NT2/D1 (cell line): ENCODE data around the gene MEF2C.

Experiments
- DNase-seq: peaks from one replicate; pipeline ENCODE4 v3.0.0-alpha.2; 2011; ENCODE audit warnings: low read depth, low spot score
- H3K27me3 ChIP-seq: 2 replicates; pipeline ENCODE4 v1.6.0; 2011; ENCODE audit warnings: mild to moderate bottlenecking; ENCODE audit not compliant: insufficient read length, insufficient read depth
- H3K36me3 ChIP-seq: 2 replicates; pipeline ENCODE4 v1.6.1; 2011; ENCODE audit warnings: mild to moderate bottlenecking, low read length, mixed read lengths; ENCODE audit not compliant: insufficient read depth, insufficient read length
- H3K4me1 ChIP-seq: 2 replicates; pipeline ENCODE4 v1.5.1; 2011; ENCODE audit not compliant: insufficient read depth, insufficient read length
- H3K4me3 ChIP-seq: 2 replicates; pipeline ENCODE4 v1.5.1; 2011; ENCODE audit warnings: low read depth; ENCODE audit not compliant: insufficient read length
- H3K9ac ChIP-seq: 2 replicates; pipeline ENCODE4 v1.6.0; 2011; ENCODE audit warnings: low read depth; ENCODE audit not compliant: insufficient read length
- H3K9me3 ChIP-seq: 2 replicates; pipeline ENCODE4 v1.5.1; 2011; ENCODE audit warnings: mild to moderate bottlenecking, low read length; ENCODE audit not compliant: insufficient read depth
- SUZ12 ChIP-seq: IDR thresholded peaks from 2 replicates; pipeline ENCODE4 v1.6.1; 2011; ENCODE audit not compliant: insufficient read length, insufficient read depth; ENCODE audit errors: extremely low read depth
- YY1 ChIP-seq: IDR thresholded peaks from 2 replicates; pipeline ENCODE4 v1.6.1; 2011; ENCODE audit not compliant: insufficient read length, insufficient read depth
- ZNF274 ChIP-seq: IDR thresholded peaks from 2 replicates; pipeline ENCODE4 v1.6.1; 2011; ENCODE audit warnings: mild to moderate bottlenecking, low read depth, low read length

Gene MEF2C

DNA sequence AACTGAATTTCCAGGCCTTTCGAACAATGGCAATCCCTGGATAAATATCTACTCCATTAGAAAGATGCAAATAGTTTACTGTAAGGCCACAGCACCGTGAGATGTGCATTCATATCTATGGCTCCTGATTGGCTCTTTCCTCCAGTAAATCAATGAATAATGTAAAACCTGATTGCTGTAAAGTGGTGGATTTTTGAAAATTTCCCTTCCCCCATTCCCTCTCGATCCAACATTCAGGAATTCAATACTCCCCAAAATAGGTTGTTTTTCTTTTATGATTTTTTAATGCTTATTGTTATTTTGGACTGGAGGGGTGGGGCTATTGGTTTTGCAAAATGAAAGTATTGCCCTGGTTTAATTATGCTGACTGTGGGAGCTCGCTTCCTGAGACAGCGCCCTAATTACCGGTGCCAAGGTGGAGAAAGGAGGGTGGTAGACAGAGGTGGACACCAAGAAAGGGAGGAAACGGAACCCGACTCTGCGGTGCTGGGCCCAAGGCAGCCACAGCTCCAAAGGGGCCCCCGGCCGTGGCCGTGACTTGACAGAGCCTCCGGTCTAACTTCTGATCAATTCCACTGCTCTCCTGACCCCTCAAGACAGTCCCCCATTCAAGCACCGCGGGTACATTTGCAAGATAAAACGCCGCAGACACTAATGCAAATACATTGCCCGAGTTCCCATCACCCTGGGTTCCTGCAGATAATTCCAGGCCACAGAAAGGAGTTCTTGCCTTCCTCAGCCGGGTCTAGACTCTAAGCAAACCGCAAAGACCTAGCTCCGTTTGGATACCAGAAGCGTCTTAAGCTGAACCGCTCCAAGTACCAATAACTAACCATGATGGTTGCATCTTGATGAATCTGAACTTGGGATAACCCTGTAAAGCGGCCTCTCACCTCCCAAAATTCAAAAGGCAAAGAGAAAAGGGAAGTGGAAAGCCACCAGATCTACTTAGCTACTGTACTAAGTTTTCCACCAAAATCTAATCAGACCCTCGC is 211.2 kb downstream of the MEF2C start:
- peaks cover 96% of the 10 kb centered on the region for H3K27me3 ChIP-seq
- TF ChIP-seq ZNF274: no peak
- no peaks in the 10 kb centered on the region for H3K9me3 ChIP-seq
- peak; percentile 71 for DNase-seq
- H3K4me3 ChIP-seq: peak overlapping the region; percentile 2
- H3K36me3 ChIP-seq: no peaks in the 10 kb centered on the region
- peaks cover 4% of the 10 kb centered on the region for H3K4me1 ChIP-seq
- H3K9ac ChIP-seq: no peak overlapping the region

DNA sequence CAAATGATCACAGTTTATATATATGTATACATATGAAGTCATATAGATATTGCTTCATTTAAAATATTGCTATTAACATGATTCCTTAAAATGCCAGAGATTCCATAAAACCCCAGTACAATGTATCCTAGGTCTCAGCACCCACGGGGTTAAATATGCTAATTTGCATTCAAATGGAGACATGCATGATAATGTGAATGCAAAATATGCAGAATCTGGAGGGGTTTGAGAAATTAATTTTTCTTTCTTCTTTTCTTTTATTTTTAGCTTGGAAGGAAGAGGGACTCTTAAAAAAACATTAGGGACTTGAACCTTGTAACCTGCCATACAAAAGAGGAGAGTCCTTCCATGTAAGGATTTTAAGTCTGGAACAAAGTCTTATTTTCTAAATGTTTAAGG is 211.9 kb downstream of the MEF2C start:
- no peak for DNase-seq
- Histone ChIP-seq H3K9ac (no peak overlapping the region), H3K4me3 (no peak overlapping the region), H3K36me3 (no peaks in the 10 kb centered on the region), H3K4me1 (peaks cover 4% of the 10 kb centered on the region), H3K9me3 (no peaks in the 10 kb centered on the region), H3K27me3 (peaks cover 97% of the 10 kb centered on the region)
- TF ChIP-seq YY1 (no peak), ZNF274 (no peak), SUZ12 (no peak)

DNA sequence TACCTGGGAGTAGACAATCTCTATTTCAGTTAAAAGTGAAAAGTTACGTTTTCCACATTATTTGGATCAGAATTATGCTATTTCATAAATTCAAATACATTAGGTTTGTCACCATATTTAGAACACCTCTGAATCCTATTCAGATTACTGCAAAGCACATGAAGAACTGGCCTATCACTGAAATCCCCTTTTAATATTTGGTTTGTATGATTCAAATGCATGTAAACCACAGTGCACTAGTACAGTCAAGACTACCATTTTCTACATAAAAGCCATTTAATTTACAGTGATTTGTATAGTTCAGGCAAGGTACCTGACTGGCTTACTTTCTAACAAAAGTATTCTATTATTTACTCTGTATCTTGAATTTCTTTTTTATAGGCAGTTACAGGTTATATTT is 212.5 kb downstream of the MEF2C start:
- no peak for DNase-seq
- no peaks in the 10 kb centered on the region for H3K9me3 ChIP-seq
- peaks cover 4% of the 10 kb centered on the region for H3K4me1 ChIP-seq
- H3K4me3 ChIP-seq: no peak overlapping the region
- no peaks in the 10 kb centered on the region for H3K36me3 ChIP-seq
- H3K27me3 ChIP-seq: peaks cover 97% of the 10 kb centered on the region
- TF ChIP-seq ZNF274 (no peak), SUZ12 (no peak), YY1 (no peak)
- no peak overlapping the region for H3K9ac ChIP-seq

DNA sequence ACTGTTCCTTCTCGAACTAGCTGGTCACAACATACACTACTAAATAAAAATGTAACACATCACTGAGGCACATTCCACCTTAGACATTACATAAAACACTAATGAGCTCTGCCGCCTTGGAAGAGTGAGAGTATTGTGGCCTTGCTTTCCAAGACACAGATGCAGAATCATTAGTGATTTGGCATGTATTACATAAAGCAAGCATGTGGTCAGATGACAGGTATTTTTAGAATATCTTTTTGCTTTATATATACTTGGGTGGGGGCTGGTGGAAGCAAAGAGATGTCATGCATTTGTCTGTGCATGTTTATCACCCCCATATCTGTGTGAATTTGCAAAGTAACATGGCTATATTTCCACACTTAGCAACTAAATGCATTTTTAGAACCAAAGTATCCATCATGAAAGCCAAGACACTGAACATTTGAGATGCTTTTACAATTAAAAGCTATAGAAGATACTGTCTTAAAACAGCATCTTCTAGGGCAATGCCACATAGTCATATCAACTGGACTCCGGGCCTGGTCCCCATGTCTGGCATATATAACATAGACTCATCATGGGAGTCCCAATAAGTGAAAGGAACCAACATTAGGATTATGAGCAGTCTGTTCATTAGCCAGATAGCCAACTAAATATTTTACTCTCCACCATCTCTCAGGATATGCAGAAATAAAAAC is 213.5 kb downstream of the MEF2C start:
- Histone ChIP-seq H3K4me1 (peaks cover 2% of the 10 kb centered on the region), H3K4me3 (no peak overlapping the region), H3K36me3 (no peaks in the 10 kb centered on the region), H3K27me3 (peaks cover 97% of the 10 kb centered on the region), H3K9me3 (no peaks in the 10 kb centered on the region), H3K9ac (no peak overlapping the region)
- TF ChIP-seq YY1: no peak
- TF ChIP-seq ZNF274: no peak
- TF ChIP-seq SUZ12: no peak
- DNase-seq: no peak

DNA sequence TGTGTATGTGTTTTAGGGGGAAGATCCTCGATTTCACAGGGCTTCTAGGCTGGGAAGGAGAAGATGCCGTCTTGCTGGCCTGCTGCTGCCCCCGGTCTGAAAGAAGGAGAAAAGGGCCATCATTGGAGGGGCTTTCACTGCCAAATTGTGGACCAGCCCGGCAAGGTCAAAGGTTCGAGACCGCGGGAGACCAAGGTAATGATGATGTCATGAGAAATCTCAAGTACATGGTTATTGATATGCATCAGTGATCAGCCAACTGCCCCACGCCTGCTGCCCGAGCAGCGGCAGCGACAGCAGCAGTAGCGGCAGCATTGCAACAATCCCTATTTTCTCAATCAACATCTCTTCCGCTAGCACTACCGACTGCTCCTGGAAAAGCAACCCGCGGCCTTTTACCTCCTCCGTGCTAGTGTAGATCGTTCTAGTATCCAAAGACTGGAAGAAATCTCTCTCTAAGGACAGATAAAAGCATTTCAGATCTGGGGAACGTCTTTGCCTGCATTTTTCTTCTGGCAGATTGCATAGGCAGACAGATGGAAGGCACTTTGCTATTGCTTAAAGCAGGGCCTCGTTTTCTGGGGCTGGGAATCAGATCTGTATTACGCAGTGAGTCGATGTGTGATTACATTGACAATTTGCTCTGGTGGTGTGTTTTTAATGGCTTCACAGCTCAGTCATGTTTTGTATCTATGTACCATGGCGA is 215.3 kb downstream of the MEF2C start:
- Histone ChIP-seq H3K27me3 (peaks cover 97% of the 10 kb centered on the region), H3K9me3 (no peaks in the 10 kb centered on the region), H3K4me3 (peak overlapping the region; percentile 24), H3K36me3 (no peaks in the 10 kb centered on the region), H3K9ac (peak overlapping the region; percentile 36), H3K4me1 (peaks cover 2% of the 10 kb centered on the region)
- no peak for DNase-seq
- no peak for TF ChIP-seq YY1
- TF ChIP-seq SUZ12: peak; percentile 18
